H1 (cell line): Measurements from ENCODE around the gene TBCD. TPM values are rescaled to one million over a fixed set of nuclear protein-coding genes. Genes with fewer than 3 reads are reported as not detected.
"Not testable (repeated sequence)": the region's sequence is repeated elsewhere in the genome, so short reads cannot be mapped to it uniquely, and the experiment has no call there.

Experiments used
- CTCF ChIA-PET: fragments of 300-600 bp; sonication (Branson Sonifier 250); formaldehyde crosslinking; loops from one replicate; lab custom pipeline; 2021; ENCODE audit not compliant: partially characterized antibody; lab: Charles Lee
- POLR2A ChIA-PET: fragments of 300-600 bp; sonication (Branson Sonifier 250); formaldehyde crosslinking; loops from one replicate; lab custom pipeline; 2021; ENCODE audit warnings: inconsistent platforms; ENCODE audit not compliant: partially characterized antibody; lab: Charles Lee
- DNase-seq, 2 experiments: peaks; one replicate each; pipeline versions ENCODE4 v3.0.0 to v3.0.0-alpha.2; 2010 to 2022; ENCODE audit warnings: low spot score in 2 of 2, low read depth in 1 of 2, mixed read lengths in 1 of 2
- FAIRE-seq: peaks from 2 replicates; lab custom pipeline; 2011; peaks lifted over from hg19 to GRCh38; lab: Jason Lieb, UNC
- H2AFZ ChIP-seq: 2 replicates; pipeline ENCODE4 v1.8.1; 2012; ENCODE audit warnings: low read length, inconsistent platforms
- H2AK5ac ChIP-seq: 2 replicates; pipeline ENCODE4 v1.6.1; 2013; ENCODE audit warnings: low read depth, low read length
- H2BK120ac ChIP-seq: replicated peaks from 2 replicates; pipeline ENCODE3; 2013; ENCODE audit warnings: low read depth, low read length, inconsistent platforms
- H2BK12ac ChIP-seq: 2 replicates; pipeline ENCODE4 v1.6.1; 2013; ENCODE audit warnings: low read depth, low read length
- H2BK15ac ChIP-seq: 2 replicates; pipeline ENCODE4 v1.6.1; 2013; ENCODE audit warnings: low read length
- H2BK20ac ChIP-seq: 2 replicates; pipeline ENCODE4 v1.6.1; 2013; ENCODE audit warnings: low read length
- H2BK5ac ChIP-seq: 2 replicates; pipeline ENCODE4 v1.6.1; 2013; ENCODE audit warnings: low read depth, low read length
- H3K14ac ChIP-seq: 2 replicates; pipeline ENCODE4 v1.6.1; 2013; ENCODE audit warnings: inconsistent platforms; ENCODE audit not compliant: insufficient read length
- H3K18ac ChIP-seq: 2 replicates; pipeline ENCODE4 v1.6.1; 2013; ENCODE audit warnings: low read length; ENCODE audit errors: extremely low read depth
- H3K23ac ChIP-seq: 2 replicates; pipeline ENCODE4 v1.6.1; 2013; ENCODE audit warnings: inconsistent platforms; ENCODE audit not compliant: insufficient read length
- H3K23me2 ChIP-seq: 2 replicates; pipeline ENCODE4 v1.6.1; 2013; ENCODE audit warnings: low read depth, low read length
- H3K27ac ChIP-seq: 2 replicates; pipeline ENCODE4 v1.6.1; 2011; ENCODE audit warnings: low read depth, low read length, inconsistent platforms
- H3K27me3 ChIP-seq, 4 experiments: replicated peaks in 1 of 4; 1 replicate in 1 of 4; 2 replicates in 3 of 4; pipeline versions ENCODE4 v1.6.1 to v1.8.1; 2011 to 2013; ENCODE audit warnings: low read length in 3 of 4, mild to moderate bottlenecking in 3 of 4, inconsistent platforms in 2 of 4, mixed read lengths in 2 of 4, moderate library complexity in 1 of 4; ENCODE audit not compliant: control insufficient read depth in 3 of 4, insufficient read depth in 3 of 4; ENCODE audit errors: extremely low read depth in 1 of 4
- H3K36me3 ChIP-seq, 4 experiments: 2 replicates each; pipeline versions ENCODE4 v1.6.1 to v1.8.1; 2011 to 2013; ENCODE audit warnings: mild to moderate bottlenecking in 4 of 4, low read length in 3 of 4, moderate library complexity in 2 of 4, control low read depth in 1 of 4, inconsistent platforms in 1 of 4; ENCODE audit not compliant: insufficient read depth in 4 of 4, control insufficient read depth in 2 of 4
- H3K4ac ChIP-seq: replicated peaks from 2 replicates; pipeline ENCODE3; 2013; ENCODE audit warnings: low read length, low read depth, mixed read lengths, inconsistent platforms; ENCODE audit not compliant: insufficient read length
- H3K4me1 ChIP-seq, 4 experiments: replicated peaks in 1 of 4; 1 replicate in 1 of 4; 2 replicates in 3 of 4; pipeline versions ENCODE4 v1.6.1 to v1.8.1; 2011 to 2013; ENCODE audit warnings: low read length in 3 of 4, inconsistent platforms in 2 of 4, mixed read lengths in 1 of 4; ENCODE audit not compliant: insufficient read depth in 4 of 4, control insufficient read depth in 3 of 4
- H3K4me2 ChIP-seq, 2 experiments: 2 replicates each; pipeline versions ENCODE4 v1.6.1 to v1.8.1; 2011 to 2013; ENCODE audit warnings: low read depth in 2 of 2, low read length in 2 of 2, control low read depth in 1 of 2, inconsistent platforms in 1 of 2, mild to moderate bottlenecking in 1 of 2; ENCODE audit not compliant: insufficient read depth in 1 of 2
- H3K4me3 ChIP-seq, 4 experiments: fragments of 200-600, 300-600 bp in 1 of 4; sonication (generic), shearing (Covaris generic), sonication (Bioruptor Twin) in 1 of 4; 2 replicates each; pipeline versions ENCODE4 v1.5.1 to v1.8.1; 2011 to 2016; ENCODE audit warnings: low read length in 4 of 4, low read depth in 3 of 4, control low read depth in 2 of 4, inconsistent platforms in 2 of 4, mild to moderate bottlenecking in 2 of 4, mixed read lengths in 1 of 4, moderate library complexity in 1 of 4; ENCODE audit not compliant: insufficient read depth in 2 of 4; ENCODE audit errors: extremely low read depth in 1 of 4
- H3K56ac ChIP-seq: replicated peaks from 2 replicates; pipeline ENCODE3; 2013; ENCODE audit warnings: low read depth, mild to moderate bottlenecking, mixed read lengths, low read length, inconsistent platforms; ENCODE audit not compliant: insufficient read length
- H3K79me1 ChIP-seq: 2 replicates; pipeline ENCODE4 v1.6.1; 2013; ENCODE audit warnings: low read depth, low read length, control low read depth
- H3K79me2 ChIP-seq, 2 experiments: 2 replicates each; pipeline versions ENCODE4 v1.6.1 to v1.8.1; 2012 to 2013; ENCODE audit warnings: low read length in 2 of 2, mild to moderate bottlenecking in 2 of 2, inconsistent platforms in 1 of 2; ENCODE audit not compliant: insufficient read depth in 2 of 2, control insufficient read depth in 1 of 2
- H3K9ac ChIP-seq, 4 experiments: replicated peaks in 1 of 4; 1 replicate in 1 of 4; 2 replicates in 3 of 4; pipeline versions ENCODE4 v1.6.1 to v1.8.1; 2011 to 2013; ENCODE audit warnings: low read depth in 3 of 4, low read length in 3 of 4, control low read depth in 2 of 4, mild to moderate bottlenecking in 2 of 4, moderate library complexity in 2 of 4, inconsistent platforms in 1 of 4; ENCODE audit errors: extremely low read depth in 1 of 4
- H3K9me3 ChIP-seq, 2 experiments: 2 replicates each; pipeline versions ENCODE4 v1.6.1 to v1.8.1; 2012 to 2013; ENCODE audit warnings: mild to moderate bottlenecking in 2 of 2, moderate library complexity in 2 of 2, control low read depth in 1 of 2, inconsistent platforms in 1 of 2, low read depth in 1 of 2, low read length in 1 of 2, mixed read lengths in 1 of 2; ENCODE audit not compliant: insufficient read depth in 2 of 2
- H4K20me1 ChIP-seq, 2 experiments: replicated peaks in 1 of 2; 2 replicates each; pipeline versions ENCODE3 to v1.8.1; 2011 to 2013; ENCODE audit warnings: inconsistent platforms in 2 of 2, low read length in 2 of 2, mild to moderate bottlenecking in 1 of 2; ENCODE audit not compliant: insufficient read depth in 2 of 2, control insufficient read depth in 1 of 2
- H4K5ac ChIP-seq: 2 replicates; pipeline ENCODE4 v1.6.1; 2013; ENCODE audit warnings: low read length, low read depth, mixed read lengths, inconsistent platforms; ENCODE audit not compliant: insufficient read length
- H4K8ac ChIP-seq: 2 replicates; pipeline ENCODE4 v1.8.0; 2013; ENCODE audit warnings: mild to moderate bottlenecking, moderate library complexity, low read length, inconsistent platforms; ENCODE audit not compliant: insufficient read depth; ENCODE audit errors: extremely low read depth
- H4K91ac ChIP-seq: replicated peaks from 2 replicates; pipeline ENCODE3; 2013; ENCODE audit warnings: low read length, mixed read lengths, inconsistent platforms; ENCODE audit not compliant: insufficient read length
- EP300 ChIP-seq, 2 experiments: IDR thresholded peaks; 1 replicate in 1 of 2; 2 replicates in 1 of 2; pipeline ENCODE4 v1.6.1; 2011 to 2012; ENCODE audit warnings: low read depth in 2 of 2, low read length in 2 of 2, mild to moderate bottlenecking in 2 of 2, borderline replicate concordance in 1 of 2, inconsistent platforms in 1 of 2, moderate library complexity in 1 of 2
- WGBS, 2 experiments: shearing (Covaris generic) in 1 of 2; methylation state at CpG; one replicate each; pipeline versions ENCODE4 v1.1.6 to v1.1.7; 2013 to 2015; ENCODE audit warnings: low lambda C conversion rate in 2 of 2, mixed read lengths in 2 of 2, inconsistent platforms in 1 of 2, low coverage in 1 of 2, missing lambda C conversion rate in 1 of 2; ENCODE audit not compliant: insufficient replicate concordance in 2 of 2, insufficient coverage in 1 of 2, insufficient read length in 1 of 2; ENCODE audit errors: extremely low coverage in 1 of 2, missing lambda C conversion rate in 1 of 2; 5-methylcytosine and 5-hydroxymethylcytosine counted together
- polyA plus RNA-seq, 7 experiments: library from polyadenylated mRNA; depleted of rRNA in 3 of 7; stranded (reverse) in 5 of 7; unstranded in 2 of 7; fragments of >200 nt in 5 of 7; fragments of 200-250 nt in 2 of 7; gene quantifications; 1 replicate in 5 of 7; 2 replicates in 1 of 7; 4 replicates in 1 of 7; pipeline versions ENCODE4 v1.2.1 to v1.2.3, GENCODE V29; 2011 to 2013; ENCODE audit warnings: missing spikeins in 2 of 7, mixed read lengths in 2 of 7
- total RNA-seq: library from RNA; stranded (reverse); fragmentation: NEBNext Ultra II Directional; extraction: Animal tissue kit (Norgen Biotek cat#: 25700); gene quantifications from 2 replicates; pipeline ENCODE4 v1.2.1, GENCODE V29; 2021

The TBCD gene
- total and polyA plus RNA-seq, 2 of the 8 experiments (the other 6 are each of a cell fraction or from before 2014, with no cell fraction given), result 118 to 162 TPM

DNA sequence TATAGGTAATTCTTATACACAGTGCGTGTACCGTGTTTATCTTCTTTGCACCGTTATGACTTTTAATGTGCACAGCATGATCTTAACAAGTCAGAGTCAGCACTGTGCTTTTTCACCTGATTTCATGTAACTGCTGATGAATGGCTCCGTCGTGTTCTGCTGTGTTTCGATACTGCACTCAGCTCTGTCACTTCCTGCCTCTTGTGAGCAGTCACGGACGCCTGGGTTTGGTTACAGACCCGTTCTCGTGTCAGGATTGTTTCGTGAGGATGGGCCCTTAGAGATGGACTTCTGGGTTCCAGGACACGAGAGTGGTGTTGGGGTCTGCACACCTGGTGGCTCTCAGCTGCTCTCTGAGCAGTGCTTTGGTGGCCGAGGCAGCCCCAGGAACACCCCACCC, 24.6 kb downstream of the TBCD start (continued):
- TF ChIP-seq EP300 (IDR thresholded peaks at IDR 0.05; ENCODE audit: borderline replicate concordance in 1 of 2, low read depth in 2 of 2, low read length in 2 of 2), result no peak

DNA sequence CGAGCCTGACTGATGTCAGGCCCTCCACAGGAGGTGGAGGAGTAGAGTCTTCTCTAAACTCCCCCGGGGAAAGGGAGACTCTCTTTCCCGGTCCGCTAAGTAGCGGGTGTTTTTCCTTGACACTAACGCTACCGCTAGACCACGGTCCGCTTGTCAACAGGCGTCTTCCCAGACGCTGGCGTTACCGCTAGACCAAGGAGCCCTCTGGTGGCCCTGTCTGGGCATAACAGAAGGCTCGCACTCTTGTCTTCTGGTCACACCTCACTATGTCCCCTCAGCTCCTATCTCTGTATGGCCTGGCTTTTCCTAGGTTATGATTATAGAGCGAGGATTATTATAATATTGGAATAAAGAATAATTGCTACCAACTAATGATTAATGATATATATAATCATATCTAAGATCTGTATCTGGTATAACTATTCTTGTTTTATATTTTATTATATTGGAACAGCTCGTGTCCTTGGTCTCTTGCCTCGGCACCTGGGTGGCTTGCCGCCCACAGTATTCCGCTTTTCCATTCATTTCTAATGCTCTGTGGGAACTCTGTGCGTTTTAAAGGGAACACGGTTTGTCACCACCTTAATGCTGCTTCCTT, 26.0 kb downstream of the TBCD start:
- H2AFZ ChIP-seq, H3K4me3 ChIP-seq, H3K14ac ChIP-seq, H2AK5ac ChIP-seq, H3K27ac ChIP-seq, H2BK20ac ChIP-seq, H3K23ac ChIP-seq, H2BK12ac ChIP-seq, H2BK15ac ChIP-seq, H3K56ac ChIP-seq, H3K18ac ChIP-seq, H2BK5ac ChIP-seq, H3K9me3 ChIP-seq, H3K9ac ChIP-seq, POLR2A ChIA-PET, H3K4ac ChIP-seq, FAIRE-seq, DNase-seq, H2BK120ac ChIP-seq, H4K5ac ChIP-seq, H3K27me3 ChIP-seq, H3K23me2 ChIP-seq, H3K4me2 ChIP-seq, H3K4me1 ChIP-seq, H4K8ac ChIP-seq, H4K91ac ChIP-seq: not testable (repeated sequence)
- H4K20me1 ChIP-seq, result peaks cover 13 to 17% of the 10 kb centered on the region in 2 experiments
- peaks cover 18% of the 10 kb centered on the region for H3K79me1 ChIP-seq
- peaks cover 2 to 16% (median 10%) of the 10 kb centered on the region in 4 experiments; a peak in 7 of 8 replicates for H3K36me3 ChIP-seq
- peaks cover 0 to 13% of the 10 kb centered on the region in 2 experiments; a peak in 1 of 4 replicates for H3K79me2 ChIP-seq
- WGBS, 2 experiments, result 74% methylated on average over 17 of the region's 21 CpGs; no CpG with 5 or more reads in 1 of the 2 experiments
- CTCF ChIA-PET, result interaction anchor here (1.0 to 2.3 kb wide), 15 partner anchors 10 to 148 kb away, joined by 3 to 7 read pairs (median 4); no protein-coding TSS in a partner anchor
